GM19395 (cell line): ENCODE data around the gene DGKB.

ENCODE experiments used
- ATAC-seq: cut with Tn5 transposase; IDR thresholded peaks from one replicate; pipeline ENCODE4 v1.9.1; 2021; ENCODE audit warnings: mild to moderate bottlenecking, moderate library complexity; ENCODE audit not compliant: unreplicated experiment

DGKB gene

DNA sequence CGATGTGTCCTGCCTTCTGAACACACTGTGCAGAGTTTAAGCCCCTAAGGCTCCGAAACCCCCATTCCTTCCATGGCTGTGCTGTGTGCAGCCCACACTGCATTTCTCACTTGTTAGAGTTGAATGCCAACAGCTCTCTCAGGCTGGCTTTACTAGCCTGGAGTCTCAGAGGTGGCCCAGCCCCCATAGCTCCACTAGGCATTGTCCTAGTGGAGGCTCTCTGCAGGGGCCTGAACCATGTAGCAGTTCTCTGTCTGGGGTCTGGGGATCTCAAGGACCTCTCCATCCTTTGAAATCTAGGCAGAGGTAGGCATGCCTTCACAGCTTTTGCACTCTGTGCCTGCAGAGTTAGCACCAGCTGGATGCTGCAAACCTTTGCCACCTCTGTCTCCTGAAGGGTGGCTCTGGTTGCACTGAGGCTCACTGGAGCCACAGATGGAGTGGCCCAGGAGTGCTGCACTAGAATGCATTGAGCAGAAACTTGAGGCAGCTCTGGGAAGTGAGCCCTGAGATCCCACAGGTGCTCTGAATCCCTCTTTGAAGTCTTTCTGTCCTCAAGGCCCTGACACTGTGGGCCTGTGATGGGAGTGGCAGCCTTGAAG lies 301.7 kb downstream of the DGKB start:
- ATAC-seq, result no peak

DNA sequence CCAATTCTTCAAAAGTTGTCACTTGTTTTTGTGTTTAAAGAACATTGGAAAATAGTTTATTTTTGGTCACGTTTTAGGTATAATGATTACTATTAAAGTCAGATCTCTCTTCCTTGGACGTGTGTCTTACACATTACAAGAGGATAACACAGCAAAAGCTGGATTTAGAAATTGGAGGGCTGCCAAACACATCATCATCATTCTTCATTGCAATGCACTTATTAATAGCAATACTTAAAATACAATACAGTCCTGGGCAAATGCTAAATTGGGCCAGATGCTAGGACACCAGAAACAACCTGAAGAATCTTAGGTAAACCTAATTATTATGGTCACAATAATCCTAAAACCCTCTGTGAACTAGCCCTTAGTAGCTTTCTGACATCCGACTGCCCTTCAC lies 303.6 kb downstream of the DGKB start:
- ATAC-seq, result no peak

DNA sequence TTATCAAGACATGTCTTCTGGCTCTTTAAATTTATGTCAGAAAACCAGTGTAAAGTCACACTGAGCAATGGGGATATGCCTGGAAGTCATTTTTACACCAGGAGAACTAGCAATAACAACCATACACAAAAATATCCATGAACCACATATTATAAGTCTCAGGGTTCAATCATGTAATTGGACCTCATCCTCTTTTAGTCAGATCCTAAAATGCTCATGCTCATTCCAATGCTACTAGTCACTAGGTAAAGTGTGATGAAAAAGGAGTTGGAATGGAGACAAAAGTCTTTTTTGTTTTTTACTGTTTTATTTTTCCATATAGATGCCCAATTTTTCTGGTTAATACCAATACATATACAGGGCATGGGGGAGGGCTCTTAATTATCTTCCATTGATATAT lies 306.1 kb downstream of the DGKB start:
- ATAC-seq, result no peak

DNA sequence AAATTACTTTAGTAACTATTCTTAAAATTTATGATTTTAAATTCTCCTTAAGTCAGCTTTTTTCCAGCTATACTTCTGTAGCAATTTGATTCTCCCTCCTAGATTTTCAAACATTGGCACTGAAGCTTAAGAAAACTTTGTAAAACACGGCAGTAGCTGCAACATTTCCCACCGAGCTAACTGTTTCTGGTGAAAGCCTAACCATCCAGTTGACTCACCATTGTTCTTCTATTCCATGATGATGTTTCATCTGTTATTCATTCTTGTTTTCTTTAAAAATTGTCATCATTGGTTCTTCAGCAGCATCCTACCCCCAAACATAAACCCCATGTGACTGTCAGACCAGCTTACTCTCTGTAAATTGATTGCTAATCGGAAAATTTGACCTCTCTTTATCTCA lies 312.3 kb downstream of the DGKB start:
- no peak for ATAC-seq

DNA sequence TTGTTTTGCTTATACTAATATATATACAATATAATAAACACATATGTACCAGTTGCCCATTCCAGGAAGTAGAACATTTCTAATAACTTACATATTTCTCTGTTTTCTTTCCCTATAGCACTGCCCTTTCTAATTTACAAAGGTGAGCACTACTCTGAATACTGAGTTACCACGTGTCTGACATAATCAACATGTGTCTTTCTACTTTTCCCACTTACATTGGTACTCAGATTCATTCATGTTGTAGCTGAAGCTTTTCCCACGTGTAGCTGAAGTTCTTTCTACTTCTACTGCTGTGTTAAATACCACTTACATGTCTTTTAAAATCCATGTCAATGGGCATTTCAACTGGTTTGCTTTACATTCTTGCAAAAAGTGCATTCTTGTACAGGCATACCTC lies 317.3 kb downstream of the DGKB start:
- ATAC-seq, result no peak

DNA sequence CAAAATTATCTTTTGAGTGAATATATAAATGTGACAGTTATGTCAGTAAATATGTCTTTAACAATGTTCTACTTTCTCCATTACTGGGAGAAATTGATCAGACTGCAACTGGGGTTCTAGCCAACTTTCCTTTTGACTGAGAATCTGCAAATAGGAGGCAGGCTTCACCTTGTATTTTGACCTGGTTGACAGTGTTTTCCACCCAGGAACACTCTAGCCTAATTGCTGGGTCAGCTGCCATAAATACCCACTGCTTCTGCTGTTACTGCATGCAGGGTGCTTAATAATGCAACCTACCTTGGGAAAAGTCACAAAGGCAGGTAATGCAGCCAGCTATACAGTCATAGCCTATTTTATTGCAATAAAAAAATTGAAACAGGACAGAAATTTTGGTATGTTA lies 319.0 kb downstream of the DGKB start:
- no peak for ATAC-seq

DNA sequence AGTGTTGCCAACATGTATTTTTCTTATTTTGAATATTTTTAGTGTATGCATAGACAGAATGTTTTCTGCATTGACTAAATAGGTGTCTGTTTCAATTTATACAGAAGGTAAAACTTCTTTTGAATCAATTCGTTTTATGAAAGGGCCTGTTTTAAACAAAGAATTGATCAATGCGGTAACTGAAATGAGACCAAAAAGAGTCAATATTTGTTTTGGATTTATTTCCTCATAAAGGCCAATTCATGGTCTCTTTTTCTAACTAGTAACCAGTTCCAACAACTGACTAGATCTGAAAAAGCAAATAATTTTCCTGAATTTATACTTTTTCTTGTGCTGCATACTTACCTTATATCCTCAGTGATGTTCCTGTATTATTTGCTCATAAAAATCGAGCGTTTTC lies 320.5 kb downstream of the DGKB start:
- ATAC-seq, result no peak

DNA sequence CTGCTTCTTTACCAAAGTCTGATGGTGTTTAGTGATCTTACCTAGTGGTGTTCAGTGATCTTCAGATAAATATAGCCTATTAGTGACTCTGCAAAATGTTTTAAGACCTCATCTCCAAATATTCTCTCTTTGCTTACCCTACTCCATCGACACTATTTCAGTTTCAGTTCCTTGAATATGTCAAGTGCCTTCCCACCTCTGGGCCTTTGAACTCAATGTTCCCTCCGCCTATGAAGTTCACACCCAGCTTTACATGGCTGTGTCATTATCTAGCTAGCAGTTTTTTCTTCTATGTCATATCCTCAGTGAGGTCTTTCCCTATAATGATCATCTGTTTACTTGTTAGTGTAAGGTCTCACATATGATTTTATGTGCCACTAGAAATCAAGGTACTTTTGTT lies 322.6 kb downstream of the DGKB start:
- no peak for ATAC-seq

DNA sequence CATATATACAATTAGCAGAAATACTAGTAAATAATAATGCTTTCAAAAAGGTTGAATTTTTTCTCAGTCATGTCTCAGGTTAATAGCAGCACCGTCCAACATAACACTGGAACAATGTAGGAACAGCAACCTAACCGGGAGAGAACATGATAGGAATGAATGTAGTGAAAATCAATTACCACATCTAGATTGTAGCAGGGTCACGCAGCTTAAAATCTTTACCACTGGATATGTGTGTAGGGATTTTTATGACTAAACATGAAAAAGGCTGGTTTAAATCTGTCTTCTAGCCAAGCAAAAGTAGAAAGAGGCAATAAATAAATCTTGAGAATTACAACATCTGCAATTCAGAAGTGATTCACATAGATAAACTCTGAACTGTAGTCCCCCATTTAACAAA lies 326.0 kb downstream of the DGKB start:
- ATAC-seq, result no peak

DNA sequence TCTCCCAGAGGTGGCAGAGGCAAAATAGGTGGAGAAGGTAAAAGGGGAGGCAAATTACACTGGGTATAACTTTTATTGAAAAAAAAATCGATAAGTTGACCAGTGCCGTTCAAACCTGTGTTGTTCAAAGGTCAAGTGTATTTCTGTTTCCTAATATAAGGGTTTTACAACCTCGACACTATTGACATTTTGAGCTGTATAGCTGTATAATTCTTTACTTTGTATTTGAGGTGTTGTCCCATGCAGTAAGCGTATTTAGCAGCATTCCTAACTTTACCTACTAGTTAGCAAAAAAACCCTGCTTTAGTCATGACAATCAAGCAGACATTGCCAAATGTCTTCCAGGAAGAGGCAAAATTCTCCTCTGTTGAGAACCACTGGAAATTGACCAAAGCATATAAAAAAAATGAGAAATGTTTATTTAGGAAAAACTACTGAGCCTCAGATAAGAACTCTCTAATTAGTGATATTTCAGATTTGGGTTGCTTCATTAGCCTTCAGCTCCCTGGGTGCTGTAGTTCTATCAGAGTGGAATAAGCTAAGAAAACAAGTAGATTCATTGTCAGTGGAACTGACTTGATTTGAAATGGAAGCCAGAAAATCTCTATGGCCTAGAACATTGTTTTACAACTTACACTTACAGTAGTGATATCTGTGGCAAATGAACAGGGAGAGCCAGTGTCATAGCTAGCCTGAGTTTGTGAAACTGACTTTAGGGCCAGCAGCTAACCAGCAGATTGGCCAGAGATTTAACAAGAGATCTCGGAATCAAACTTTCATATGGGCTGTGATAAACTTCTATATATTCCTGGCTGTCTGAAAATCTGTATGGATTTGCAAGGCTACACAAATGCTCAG lies 331.6 kb downstream of the DGKB start:
- ATAC-seq, result no peak

DNA sequence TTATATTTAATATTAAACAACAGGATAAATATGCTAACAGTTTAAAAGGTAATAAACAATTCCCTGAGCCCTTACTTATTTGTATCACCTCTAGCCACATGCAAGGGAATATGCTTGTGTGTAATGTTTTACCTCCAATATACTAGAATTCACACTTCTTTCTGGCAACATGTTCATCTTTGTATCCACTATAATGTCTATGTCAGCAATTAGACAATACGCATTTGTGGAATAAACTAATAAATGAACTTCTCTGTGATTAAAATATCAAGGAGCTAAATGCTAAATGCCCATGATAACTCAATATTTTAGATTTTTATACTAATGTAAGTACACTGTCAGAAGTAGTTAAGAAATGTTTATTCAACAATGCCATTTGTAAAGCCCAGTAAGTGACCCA lies 350.5 kb downstream of the DGKB start:
- no peak for ATAC-seq

DNA sequence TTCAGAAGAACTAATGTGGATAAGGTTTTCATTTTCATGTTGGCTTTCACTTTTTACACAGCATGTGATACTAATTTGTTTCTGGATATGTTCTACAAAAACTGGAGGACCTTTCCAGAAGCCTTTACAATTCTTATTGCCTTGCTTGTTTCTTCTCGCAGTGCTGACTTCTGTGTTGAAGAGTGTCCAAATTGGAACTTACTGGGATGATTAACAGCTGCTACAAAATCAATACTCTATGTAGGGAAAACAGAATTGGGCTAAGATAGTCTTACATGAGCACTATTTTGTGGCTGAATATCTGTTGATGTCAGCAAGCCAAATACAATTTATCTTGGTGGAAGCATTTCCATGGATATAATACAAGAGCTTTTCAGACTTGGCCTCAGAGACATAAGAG lies 351.2 kb downstream of the DGKB start:
- no peak for ATAC-seq

DNA sequence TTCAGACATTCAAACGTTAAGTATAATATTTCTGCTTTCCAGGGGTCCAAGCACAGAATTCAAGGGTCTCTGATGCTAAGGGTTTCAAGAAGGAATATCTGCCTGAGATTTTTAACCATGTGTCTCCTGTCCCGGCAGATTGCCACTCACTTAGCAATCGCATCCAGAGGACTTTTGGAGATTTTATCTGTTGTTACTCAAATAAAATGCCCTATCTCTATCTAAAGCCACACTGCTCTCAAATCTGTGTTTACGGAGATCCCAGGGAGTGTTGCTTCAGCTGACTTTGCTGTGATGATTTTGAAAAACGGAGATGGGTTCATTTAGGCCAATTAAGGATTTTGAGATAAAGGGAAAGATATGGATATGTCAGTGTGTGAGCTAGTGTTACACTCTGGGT lies 359.9 kb downstream of the DGKB start:
- ATAC-seq, result no peak

DNA sequence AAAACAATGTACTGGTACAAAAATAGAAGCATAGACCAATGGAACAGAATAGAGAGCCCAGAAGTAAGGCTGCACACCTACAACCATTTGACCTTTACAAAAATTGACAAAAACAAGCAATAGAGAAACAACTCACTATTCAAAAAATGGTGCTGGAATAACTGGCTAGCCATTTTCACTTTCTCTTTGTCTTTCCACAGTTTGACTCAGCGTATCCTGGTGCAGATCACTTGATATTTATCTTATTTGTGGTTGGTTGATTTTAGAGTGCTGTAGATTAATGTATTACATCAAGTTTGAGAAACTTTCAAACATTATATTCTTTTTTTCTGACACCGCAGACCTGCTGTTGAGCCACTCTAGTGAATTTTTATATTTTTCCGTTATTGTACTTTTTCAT lies 381.4 kb downstream of the DGKB start:
- no peak for ATAC-seq

DNA sequence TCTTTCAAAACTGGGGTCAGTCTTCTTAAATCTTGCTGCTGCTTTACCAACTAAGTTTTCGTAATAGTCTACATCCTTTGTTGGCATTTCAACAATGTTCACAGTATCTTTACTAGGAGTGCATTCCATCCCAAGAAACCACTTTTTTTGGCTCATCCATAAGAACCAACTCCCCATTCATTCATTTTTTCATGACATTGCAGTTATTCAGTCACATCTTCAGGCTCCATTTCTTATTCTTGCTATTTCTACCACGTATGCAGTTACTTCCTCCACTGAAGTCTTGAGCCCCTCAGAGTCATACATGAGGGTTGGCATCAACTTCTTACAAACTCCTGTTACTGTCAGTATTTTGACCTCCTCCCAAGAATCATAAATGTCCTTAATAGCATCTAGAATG lies 392.3 kb downstream of the DGKB start:
- ATAC-seq, result no peak

DNA sequence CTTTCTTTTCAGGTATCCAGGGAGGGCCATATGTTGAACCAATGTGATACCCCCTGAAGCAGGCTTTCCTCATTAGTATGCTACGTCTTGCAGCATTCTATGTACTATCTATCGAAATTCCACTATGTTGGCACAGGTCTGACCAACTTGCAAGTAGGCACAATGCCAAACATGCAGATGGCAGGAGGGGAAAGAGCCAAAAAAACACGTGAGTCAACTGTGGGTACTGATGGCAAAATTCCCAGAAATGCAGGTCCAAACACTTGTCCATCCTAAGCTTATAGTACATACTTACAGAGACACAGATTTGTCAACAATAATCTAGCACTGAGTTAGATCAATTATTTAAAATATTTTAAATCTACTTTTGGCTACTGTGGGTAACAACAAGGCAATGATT lies 394.9 kb downstream of the DGKB start:
- no peak for ATAC-seq

DNA sequence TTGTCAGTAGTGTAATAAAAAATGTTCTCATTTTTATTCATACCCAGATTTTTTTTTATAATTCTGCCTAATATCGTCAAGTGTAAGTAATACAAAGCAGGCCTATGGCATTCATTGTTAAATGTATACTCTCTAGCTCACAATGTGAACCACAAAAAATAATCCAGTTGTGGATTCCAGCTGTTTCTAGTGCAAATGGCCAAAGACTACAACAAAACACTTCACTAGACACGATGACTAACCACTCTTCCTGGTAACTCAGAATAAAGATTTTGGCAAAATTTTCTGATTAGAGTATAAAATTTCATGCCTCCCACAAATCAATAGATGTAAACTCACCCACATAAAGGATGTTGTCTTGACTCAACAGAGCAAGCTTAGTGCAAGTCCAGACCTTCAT lies 396.6 kb downstream of the DGKB start:
- no peak for ATAC-seq

DNA sequence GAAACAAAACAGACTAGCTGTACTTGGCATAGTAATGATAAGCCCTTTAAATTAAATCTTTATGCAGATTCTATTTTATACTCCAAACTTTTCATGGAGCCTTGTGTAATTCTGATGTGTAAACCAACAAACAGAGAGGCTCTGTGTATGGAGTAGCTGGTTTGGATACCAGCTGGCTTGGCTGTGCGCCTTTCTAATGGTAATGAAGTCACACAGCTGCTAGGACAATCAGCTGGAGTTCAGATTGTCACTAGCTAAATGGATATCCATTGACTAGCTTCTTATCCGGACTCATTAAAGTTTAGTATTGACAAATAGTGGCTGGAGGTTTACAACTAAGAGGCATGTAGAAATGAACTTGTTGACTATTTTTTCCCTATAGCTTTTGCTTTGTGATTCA lies 398.4 kb downstream of the DGKB start:
- ATAC-seq, result no peak

DNA sequence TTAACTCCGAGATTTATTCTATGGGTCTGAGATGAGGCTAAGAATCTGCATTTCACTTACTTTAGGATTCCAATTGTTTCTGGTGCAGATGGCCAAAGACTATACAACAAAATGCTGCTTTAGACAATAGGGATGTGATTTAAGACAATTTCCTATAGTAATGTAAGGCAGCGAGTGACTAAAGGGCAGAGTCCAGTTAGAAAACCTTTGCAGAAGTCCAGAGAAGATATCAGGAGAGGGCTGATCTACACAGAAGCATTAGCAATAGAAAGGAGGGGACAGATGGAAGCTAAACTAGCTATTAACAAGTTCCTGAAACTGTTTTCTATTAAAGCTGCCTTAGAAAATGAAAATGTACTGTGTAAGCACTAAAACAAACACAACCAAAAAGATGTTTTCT lies 398.9 kb downstream of the DGKB start:
- no peak for ATAC-seq

DNA sequence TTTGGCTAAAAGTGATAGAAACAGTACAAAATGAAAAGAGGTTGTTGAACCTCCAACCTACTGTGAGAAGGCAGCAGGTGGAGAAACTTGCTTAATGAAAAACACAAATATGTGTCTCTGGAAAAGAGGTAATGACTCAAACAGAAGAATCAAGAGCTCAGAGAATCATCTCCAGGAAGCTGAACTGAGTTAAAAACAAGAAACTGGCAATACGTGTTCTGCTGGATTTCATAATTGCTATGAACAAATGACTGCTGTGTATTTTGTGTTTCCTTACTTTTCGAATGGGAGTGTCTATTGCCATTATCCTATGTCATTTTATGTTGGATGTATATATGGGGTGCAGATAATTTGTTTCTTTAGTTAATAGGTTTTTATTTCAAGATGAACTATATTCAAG lies 401.1 kb downstream of the DGKB start:
- no peak for ATAC-seq

DNA sequence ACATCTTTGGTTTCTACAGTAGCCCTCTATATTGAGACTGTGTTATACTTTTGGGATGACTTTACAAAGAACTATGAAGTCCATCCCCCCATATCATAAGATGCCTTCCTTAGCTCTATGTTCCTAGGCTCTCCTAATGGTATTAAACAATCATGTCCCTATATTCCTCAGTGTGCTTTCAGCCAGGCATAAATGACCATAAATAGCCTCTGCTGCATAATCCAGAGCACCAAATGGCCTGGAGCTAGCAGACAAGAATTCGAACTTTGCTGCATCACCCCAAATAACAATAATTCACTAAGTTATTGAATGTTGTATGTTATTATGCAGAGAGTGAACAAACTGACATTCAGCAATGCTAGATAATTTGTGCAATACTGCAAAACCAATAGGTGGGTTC lies 405.2 kb downstream of the DGKB start:
- ATAC-seq, result no peak

DNA sequence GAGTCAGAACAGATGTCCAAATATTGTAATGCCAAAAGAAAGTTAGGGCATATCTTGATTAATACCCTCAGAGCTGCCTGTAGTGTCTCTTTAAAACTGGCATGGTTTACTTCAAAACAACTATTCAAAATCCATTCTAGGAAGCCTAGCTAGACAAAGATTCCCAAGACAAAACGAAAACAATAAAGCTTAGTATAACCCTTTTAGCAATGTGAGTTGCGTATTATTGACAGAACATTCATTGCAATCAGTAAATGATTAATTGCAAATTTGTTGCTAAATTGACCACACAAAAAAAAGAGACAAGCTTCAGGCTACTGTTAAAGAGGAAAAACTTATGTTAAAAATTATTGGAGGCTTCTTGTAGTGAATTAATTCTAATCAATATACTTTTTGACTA lies 406.9 kb downstream of the DGKB start:
- no peak for ATAC-seq
